GM12865 (cell line): ENCODE results near the gene SOX10.

ENCODE experiments used
- DNase-seq: peaks from one replicate; pipeline ENCODE4 v3.0.0; 2010; ENCODE audit warnings: low read depth
- H3K4me3 ChIP-seq: 2 replicates; pipeline ENCODE4 v1.5.1; 2011; ENCODE audit warnings: mild to moderate bottlenecking, low read depth, low read length, control low read depth
- TF ChIP-seq, protein P1 (sequence below): IDR thresholded peaks from 2 replicates; pipeline ENCODE4 v1.5.1; 2011; ENCODE audit warnings: low read length, control low read depth, low read depth, inconsistent platforms; ENCODE audit not compliant: insufficient read depth; ENCODE audit errors: missing control alignments

Gene SOX10

DNA sequence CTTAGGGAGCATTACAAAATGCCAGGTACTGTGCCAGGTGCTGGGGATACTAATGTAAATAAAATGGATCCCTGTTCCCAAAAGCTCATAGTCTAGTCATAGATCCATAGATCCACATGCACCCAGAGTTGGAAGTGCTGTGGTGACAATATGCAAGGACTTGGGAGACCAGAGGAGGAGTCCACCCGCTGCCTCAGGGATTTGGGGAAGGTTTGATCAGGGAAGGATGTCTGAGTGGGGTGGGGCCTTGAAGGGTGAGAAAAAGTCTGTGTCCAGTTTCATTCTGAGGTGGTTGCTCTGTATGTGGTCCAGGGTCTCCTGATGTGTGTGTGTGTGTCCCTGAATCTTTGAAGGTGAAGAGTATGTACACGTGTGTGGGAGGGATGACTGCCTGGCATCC, 9.2 kb downstream of the SOX10 start:
- DNase-seq = no peak
- no peak overlapping the region for H3K4me3 ChIP-seq
- TF ChIP-seq, protein P1, sequence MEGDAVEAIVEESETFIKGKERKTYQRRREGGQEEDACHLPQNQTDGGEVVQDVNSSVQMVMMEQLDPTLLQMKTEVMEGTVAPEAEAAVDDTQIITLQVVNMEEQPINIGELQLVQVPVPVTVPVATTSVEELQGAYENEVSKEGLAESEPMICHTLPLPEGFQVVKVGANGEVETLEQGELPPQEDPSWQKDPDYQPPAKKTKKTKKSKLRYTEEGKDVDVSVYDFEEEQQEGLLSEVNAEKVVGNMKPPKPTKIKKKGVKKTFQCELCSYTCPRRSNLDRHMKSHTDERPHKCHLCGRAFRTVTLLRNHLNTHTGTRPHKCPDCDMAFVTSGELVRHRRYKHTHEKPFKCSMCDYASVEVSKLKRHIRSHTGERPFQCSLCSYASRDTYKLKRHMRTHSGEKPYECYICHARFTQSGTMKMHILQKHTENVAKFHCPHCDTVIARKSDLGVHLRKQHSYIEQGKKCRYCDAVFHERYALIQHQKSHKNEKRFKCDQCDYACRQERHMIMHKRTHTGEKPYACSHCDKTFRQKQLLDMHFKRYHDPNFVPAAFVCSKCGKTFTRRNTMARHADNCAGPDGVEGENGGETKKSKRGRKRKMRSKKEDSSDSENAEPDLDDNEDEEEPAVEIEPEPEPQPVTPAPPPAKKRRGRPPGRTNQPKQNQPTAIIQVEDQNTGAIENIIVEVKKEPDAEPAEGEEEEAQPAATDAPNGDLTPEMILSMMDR = no peak

DNA sequence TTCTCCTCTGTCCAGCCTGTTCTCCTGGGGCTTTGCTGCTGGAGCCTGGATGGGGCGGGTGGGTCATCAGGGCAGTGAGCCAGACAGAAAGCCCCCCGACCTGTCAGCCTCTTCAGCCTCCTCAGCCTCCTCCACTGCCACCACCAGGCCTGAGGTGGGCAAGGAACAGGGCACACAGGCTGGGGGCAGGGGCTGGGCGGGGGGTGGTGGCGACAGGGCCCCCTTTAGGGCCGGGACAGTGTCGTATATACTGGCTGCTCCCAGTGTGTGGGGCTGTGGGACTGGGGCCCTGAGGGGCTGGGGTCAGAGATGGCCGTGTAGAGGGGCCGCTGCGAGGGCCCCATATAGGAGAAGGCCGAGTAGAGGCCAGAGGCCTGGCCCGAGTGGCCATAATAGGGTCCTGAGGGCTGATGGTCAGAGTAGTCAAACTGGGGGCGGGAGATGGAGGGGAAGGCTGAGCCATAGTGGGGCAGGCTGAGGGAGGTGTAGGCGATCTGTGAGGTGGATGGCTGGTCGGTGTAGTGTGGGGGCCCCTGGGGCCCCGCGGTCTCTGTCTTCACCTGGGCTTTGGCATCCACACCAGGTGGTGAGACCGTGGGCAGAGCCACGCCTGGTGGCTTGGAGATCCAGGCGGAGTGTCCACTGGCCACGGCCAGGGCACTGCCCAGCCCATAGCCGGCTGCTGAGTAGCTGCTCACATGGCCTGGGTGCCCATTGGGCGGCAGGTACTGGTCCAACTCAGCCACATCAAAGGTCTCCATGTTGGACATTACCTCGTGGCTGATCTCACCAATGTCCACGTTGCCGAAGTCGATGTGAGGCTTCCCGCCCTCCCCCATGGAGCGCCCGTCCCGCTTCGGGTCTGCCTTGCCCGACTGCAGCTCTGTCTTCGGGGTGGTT, 10.8 kb downstream of the SOX10 start:
- TF ChIP-seq, protein P1 = no peak
- DNase-seq = no peak
- no peak overlapping the region for H3K4me3 ChIP-seq

DNA sequence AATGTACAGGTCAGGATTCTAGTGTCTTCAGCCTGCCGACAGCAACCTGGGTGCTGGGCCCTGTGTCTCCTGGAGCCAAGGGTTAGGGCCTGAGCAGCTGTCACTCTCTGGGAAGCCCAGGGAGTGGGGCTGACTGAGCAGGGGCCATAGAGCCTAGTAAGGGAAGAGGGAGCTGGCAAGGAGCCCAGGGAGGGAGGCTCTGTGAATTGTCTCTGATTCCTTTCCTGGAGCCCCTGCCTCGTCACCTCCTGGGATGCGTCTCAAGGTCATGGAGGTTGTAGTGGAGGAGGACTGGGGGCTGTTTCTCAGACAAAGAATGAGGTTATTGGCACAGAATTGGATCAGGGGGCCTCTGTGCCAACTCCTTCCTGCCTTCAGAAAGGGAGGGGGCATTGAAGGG, 11.8 kb downstream of the SOX10 start:
- no peak overlapping the region for H3K4me3 ChIP-seq
- no peak for DNase-seq
- TF ChIP-seq, protein P1 = no peak

DNA sequence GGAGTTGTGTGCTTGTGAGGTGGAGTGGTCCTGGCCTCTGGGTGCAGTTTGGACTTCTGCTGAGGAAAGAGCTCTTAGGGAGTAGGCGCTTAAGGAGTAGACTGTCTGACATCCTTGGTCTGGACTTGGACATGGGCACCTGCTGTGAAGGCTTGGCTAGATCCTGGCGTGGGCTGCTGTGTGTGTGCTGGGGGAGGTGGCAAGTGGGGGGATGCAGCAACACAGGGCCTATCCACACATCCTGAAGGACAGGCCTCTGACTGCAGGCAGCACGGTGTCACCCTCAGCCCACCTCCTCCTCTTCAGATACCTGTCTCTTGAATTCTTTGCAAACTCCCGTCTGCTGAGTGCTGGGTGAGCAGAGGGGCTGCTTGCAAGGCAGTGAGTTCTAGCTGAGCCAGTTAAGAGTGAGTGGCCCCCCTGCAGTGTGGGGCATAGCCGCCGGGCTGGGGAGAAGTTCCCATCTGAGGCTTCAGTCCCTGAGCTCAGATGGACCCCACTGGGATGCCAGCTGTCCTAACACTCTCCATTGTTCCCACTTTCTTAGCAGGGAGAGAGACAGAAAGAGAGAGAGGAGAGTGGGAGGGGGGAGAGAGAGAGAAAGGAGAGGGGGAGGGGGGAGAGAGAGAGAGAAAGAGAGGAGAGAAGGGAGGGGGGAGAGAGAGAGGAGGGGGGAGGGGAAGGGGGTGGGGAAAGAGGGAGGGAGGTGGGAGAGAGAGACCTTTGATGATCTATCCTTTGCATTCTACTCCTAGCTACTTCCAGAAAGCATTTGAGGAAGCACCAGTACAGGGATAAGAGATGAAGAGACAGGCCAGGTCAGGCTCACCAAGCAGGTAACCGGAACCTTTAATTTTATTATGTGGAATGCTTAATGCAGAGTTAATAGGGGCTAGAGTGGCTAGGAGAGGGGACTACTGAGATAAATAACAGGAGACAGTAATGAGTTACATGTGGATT, 12.6 kb downstream of the SOX10 start:
- TF ChIP-seq, protein P1 = no peak
- H3K4me3 ChIP-seq = no peak overlapping the region
- DNase-seq = no peak

DNA sequence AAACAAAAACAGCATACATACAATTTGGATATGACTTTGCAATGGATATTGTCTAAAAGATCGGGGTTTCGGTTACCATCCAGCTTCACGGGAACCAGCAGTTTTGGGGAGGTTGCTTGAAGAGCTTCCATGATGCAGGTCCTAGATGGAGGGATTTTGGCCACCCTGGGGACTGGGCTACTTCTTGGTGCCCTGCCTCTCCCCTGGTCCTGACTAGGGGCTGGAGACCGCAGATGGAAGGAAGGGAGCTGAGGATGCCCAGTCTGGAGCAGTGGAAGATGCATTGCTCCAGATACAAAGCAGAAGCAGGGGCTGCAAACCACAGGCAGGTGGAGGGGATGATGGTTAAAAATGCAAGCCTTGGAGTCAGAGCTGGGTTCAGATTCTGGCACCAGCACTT, 13.5 kb downstream of the SOX10 start:
- no peak overlapping the region for H3K4me3 ChIP-seq
- TF ChIP-seq, protein P1 = no peak
- no peak for DNase-seq

DNA sequence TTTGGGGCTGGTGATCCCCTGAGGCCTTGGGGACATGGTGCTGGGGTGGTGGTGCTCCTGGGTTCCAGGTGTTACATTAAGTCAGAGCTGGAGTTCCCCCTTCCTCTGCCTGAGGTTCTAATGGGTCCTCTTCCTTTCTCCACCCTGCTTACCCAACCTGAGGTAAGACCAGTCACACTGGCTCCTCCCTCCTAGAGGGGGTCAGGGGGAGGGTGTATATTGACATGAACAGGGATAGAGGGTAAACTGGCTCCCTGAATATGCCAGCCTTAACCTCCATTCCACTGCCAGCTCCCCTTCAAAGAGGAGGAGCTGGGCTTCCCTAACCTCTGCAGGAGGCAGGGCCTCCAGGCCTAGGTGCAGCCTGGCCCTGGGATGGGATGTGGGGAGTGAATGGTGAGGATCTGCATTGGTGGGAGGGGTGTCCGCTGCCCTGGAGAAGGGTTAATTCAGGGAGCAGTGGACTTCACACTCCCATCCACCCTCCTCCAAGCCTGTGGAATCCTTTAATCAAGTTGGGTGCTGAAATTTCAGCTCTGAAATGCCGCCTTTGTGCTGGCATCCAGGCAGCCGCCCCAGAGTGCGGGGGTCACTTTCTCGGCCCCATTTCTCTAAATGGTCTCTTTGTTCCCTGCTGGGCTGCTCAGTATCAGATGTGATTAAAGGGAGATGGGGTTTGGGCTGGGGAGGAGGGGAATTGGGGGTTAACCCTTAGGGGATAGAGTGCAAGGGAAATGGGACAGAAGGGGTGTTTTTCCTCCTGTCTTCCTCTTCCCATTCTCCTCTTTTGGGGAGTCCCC, 15.7 kb downstream of the SOX10 start:
- TF ChIP-seq, protein P1 = no peak
- no peak for DNase-seq
- H3K4me3 ChIP-seq = no peak overlapping the region
